Stimulated activated CD8-positive, alpha-beta memory T cell treated with anti-CD3 and anti-CD28 coated beads, Interleukin-7, amount 100 ng/mL, for 4 hours (primary cell): Measurements from ENCODE around the gene TMEM198.

Experiments
- DNase-seq, 2 donors: peaks; one replicate each; pipeline ENCODE4 v3.0.0-alpha.2; 2020; ENCODE audit warnings: low read depth in 2 of 2

Gene TMEM198

GRCh38 chr2:219508971-219509779, 34.7 kb upstream of the TMEM198 start:
- no peak for DNase-seq

- DNase-seq: peak in 1 of 2 donors; percentile 12
Observed at GRCh38 chr2:219509780-219510511, 33.9 kb upstream of the TMEM198 start.

GRCh38 chr2:219510512-219511135, 33.2 kb upstream of the TMEM198 start:
- DNase-seq: no peak

- no peak for DNase-seq
Observed at GRCh38 chr2:219511547-219512325, 32.1 kb upstream of the TMEM198 start.

GRCh38 chr2:219512524-219513216, 31.2 kb upstream of the TMEM198 start:
- no peak for DNase-seq

- DNase-seq: no peak
Observed at GRCh38 chr2:219513787-219514186, 30.0 kb upstream of the TMEM198 start.

- DNase-seq: no peak
Observed at GRCh38 chr2:219514196-219514761, 29.5 kb upstream of the TMEM198 start, which contains the start of gene ASIC4. Gene ASIC4 (plus strand): TSS chr2:219514482. CDS start chr2:219514725, 243 bp downstream.

GRCh38 chr2:219514836-219515235, 29.0 kb upstream of the TMEM198 start:
- DNase-seq: no peak

- no peak for DNase-seq
Observed at GRCh38 chr2:219515874-219516629, 27.8 kb upstream of the TMEM198 start.

GRCh38 chr2:219516888-219517287, 26.9 kb upstream of the TMEM198 start:
- no peak for DNase-seq

GRCh38 chr2:219517954-219518778, 25.7 kb upstream of the TMEM198 start:
- no peak for DNase-seq

GRCh38 chr2:219519526-219519916, 24.3 kb upstream of the TMEM198 start:
- DNase-seq: no peak

GRCh38 chr2:219520079-219520478, 23.7 kb upstream of the TMEM198 start:
- no peak for DNase-seq

- no peak for DNase-seq
Observed at GRCh38 chr2:219521066-219521880, 22.6 kb upstream of the TMEM198 start.

GRCh38 chr2:219522111-219523030, 21.5 kb upstream of the TMEM198 start:
- no peak for DNase-seq

GRCh38 chr2:219523031-219523671, 20.7 kb upstream of the TMEM198 start:
- DNase-seq: no peak

- no peak for DNase-seq
Observed at GRCh38 chr2:219524817-219525216, 19.0 kb upstream of the TMEM198 start.
